Retinal pigment epithelial cell (primary cell): Measurements from ENCODE around the gene LRRC30.
A peak's percentile ranks its signal among the peaks of the same experiment; 100 is the strongest.

Source experiments
- DNase-seq: peaks from one replicate; pipeline ENCODE4 v3.0.0-alpha.2; 2010; ENCODE audit warnings: low read depth
- H3K4me3 ChIP-seq: 2 replicates; pipeline ENCODE4 v1.5.1; 2011; ENCODE audit warnings: mild to moderate bottlenecking, low read length, control low read depth, moderate library complexity
- TF ChIP-seq, protein P1 (sequence below): conservative IDR thresholded peaks from 2 replicates; pipeline ENCODE4 v1.5.1; 2011; ENCODE audit warnings: low read depth, low read length, control low read depth, inconsistent platforms

LRRC30 gene

DNA sequence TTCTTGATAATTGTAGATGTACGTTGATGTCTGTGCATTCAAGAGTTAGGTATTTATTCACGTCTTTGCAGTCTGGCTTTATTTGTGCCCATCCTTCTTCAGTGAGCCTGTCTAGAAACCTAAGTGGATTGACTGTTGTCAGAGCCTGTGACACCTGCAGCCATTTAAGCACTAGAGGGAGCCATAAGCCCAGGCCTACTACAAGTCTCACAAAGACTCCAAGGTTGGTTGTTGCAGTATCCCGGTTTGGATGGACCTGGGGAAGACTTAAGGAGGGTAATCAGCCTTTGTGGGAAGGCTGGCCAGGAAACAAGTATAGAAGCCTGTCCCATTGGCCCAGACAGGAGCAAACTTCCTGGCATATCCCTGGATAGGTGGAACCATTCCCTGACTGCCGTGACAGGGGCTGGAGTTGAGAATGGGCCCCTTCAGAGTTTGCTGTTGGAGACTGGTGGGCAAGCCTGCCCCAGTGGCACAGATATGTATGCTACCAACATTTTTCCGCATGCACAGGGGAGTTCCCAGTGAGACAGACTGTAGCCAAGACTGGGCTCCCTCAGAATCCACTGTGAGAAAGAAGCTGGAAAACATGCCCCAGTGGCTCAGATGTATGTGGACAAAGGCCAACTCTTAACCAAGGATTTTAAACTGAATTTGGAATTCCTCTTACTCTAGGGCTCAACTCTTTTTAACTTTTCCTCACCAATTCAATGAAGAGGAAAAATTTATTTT lies 9.3 kb upstream of the LRRC30 start:
- peak; percentile 48 for DNase-seq
- H3K4me3 ChIP-seq, result no peak overlapping the region
- TF ChIP-seq, protein P1, sequence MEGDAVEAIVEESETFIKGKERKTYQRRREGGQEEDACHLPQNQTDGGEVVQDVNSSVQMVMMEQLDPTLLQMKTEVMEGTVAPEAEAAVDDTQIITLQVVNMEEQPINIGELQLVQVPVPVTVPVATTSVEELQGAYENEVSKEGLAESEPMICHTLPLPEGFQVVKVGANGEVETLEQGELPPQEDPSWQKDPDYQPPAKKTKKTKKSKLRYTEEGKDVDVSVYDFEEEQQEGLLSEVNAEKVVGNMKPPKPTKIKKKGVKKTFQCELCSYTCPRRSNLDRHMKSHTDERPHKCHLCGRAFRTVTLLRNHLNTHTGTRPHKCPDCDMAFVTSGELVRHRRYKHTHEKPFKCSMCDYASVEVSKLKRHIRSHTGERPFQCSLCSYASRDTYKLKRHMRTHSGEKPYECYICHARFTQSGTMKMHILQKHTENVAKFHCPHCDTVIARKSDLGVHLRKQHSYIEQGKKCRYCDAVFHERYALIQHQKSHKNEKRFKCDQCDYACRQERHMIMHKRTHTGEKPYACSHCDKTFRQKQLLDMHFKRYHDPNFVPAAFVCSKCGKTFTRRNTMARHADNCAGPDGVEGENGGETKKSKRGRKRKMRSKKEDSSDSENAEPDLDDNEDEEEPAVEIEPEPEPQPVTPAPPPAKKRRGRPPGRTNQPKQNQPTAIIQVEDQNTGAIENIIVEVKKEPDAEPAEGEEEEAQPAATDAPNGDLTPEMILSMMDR, result peak; percentile 96

DNA sequence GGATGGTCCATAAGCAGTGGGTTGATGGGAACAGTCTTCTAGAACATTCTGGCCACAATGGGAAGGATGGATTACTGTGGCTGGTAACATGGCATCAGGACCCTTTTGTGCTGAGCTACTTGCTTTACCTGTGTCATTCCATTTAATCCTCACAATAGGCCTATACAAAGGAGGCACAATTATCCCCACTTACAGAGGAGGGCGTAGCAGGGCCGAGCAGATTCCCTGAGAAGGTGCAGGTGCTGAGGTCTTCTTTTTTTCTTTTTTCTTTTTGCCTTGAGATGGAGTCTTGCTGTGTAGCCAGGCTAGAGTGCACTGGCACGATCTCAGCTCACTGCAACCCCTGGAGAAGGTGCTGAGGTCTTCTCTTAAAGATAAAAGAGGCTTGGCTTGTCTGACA lies 6.7 kb upstream of the LRRC30 start:
- no peak for DNase-seq
- TF ChIP-seq, protein P1, result no peak
- no peak overlapping the region for H3K4me3 ChIP-seq

DNA sequence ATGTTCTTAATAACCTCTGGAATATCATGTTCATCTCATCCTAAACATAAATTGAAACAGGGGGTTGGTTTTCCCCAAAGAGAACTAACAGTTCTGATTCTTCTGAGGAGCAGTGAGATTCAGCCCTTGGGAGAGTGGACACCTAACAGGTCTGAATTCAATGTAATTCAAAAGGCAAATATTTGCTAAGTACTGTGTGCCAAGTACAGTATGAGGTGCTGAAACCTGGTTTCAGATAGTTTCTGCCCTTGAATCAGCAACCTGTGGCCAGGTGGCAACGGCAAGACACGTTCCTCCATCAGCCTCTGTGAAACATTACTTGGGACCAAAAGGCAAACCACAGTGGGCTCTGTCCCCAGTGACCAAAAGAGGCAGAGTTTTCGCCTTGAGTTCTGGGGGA lies 1.3 kb downstream of the LRRC30 start:
- TF ChIP-seq, protein P1, result no peak
- DNase-seq, result no peak
- H3K4me3 ChIP-seq, result no peak overlapping the region

DNA sequence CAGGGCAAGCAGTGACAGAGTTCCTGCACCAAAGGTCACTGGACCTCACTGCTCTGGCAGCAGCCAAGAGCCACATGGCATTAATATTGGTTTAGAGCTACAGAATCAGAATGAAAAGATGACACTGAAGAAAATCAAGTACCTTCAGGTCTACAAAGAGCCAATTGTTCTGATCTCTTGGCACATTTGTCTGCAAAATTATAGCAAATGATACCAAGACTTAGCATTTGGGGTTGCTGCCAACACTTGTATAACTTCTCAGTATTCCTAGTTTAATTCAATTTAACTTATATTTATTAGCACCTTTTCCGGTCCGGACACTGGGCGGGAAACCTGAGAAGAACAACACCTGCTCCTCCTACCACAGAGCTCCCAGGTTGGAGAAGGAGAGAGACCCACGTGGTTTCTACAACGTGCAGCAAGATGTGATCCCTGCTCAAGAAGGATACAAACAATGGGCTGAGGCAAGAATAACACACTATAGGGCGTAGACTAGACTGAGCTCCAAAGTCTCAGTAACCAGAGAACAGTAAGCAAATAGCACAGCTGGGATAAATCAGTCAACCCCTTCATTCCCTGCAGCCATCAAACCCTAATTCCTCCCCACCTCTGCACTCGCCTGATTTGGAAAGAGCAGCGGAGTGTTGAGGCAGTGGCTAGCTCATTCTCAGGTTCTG lies 2.4 kb downstream of the LRRC30 start:
- DNase-seq, result no peak
- TF ChIP-seq, protein P1, result no peak

DNA sequence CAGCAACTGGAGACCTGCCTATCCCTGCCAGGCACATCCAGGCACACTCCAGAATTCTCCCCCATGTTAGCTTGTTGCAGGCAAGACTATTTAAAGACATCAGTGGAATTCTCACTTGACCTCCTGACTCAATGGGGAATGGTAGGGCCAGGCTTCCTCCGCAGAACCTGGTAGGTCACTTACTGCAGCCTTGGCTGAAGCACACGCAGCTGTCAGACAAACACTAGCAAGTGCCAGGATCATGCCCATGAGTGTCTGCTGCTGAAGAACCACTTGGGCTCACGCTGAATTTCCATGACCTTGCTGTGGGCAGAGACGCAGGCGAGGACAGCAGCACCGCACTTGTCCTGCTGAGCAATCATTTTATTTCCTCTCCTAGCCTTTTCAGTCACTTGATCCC lies 3.2 kb downstream of the LRRC30 start:
- no peak for DNase-seq
- no peak overlapping the region for H3K4me3 ChIP-seq
- TF ChIP-seq, protein P1, result no peak

More for the DNA sequence above, 2.4 kb downstream of the LRRC30 start:
- no peak overlapping the region for H3K4me3 ChIP-seq

DNA sequence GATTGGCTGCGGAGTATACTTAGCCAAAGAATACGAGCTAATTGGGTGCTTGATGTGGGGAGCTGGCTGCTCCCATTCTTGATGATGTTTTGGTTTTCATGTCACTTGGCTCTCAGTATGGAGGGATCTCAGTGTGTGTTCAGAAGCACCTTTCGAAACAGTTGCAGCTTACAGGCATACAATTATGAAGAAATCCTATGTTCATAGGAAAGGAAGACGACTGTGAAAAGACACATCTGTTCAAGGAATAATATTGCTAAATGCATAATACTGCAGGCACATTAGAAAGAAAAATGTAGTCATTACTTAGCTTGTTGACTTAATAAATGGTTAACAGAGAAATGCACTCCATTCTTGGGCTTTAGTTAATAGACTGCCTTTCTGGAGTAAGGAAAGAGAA lies 4.1 kb downstream of the LRRC30 start:
- no peak for DNase-seq
- H3K4me3 ChIP-seq, result no peak overlapping the region
- TF ChIP-seq, protein P1, result no peak

DNA sequence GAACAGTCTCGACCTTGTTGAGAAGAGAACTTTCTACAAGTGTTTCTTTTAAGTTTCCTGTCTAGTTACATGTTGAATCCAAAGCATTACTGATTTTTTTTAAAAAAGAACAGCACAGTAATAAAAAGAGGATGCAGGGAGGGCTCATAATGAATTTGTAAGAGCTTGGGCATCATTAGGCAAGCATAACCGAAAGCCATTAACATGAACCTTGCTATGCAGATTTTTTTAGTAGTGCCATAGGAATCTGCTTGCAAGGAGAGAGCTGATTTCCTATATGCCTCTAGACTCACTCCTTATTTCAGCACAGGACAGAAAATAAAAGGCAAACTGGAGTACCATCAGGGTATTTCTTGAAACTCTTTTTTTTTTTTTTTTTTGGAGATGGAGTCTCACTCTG lies 5.2 kb downstream of the LRRC30 start:
- TF ChIP-seq, protein P1, result no peak
- DNase-seq, result no peak
- no peak overlapping the region for H3K4me3 ChIP-seq
